Loucy (cell line): ENCODE data around the gene MFAP1.
A peak's percentile ranks its signal among the peaks of the same experiment; 100 is the strongest.

Source experiments
- H2AFZ ChIP-seq: fragments of 200-600 bp; sonication (generic); 2 replicates; pipeline ENCODE4 v1.6.0; 2016; ENCODE audit warnings: antibody characterized with exemption, mild to moderate bottlenecking, low read length, moderate library complexity
- H3F3A ChIP-seq: fragments of 200-600 bp; 2 replicates; pipeline ENCODE4 v1.6.0; 2016; ENCODE audit warnings: antibody characterized with exemption, low read depth, mild to moderate bottlenecking
- H3K27me3 ChIP-seq: fragments of 200-600 bp; sonication (generic); 2 replicates; pipeline ENCODE4 v1.6.1; 2014; ENCODE audit warnings: low read length, mild to moderate bottlenecking; ENCODE audit not compliant: insufficient read depth, poor library complexity, severe bottlenecking
- H3K36me3 ChIP-seq: fragments of 200-600 bp; sonication (generic); 2 replicates; pipeline ENCODE4 v1.6.1; 2016; ENCODE audit warnings: low read length; ENCODE audit not compliant: insufficient read depth
- H3K4me1 ChIP-seq: fragments of 200-600 bp; sonication (generic); 2 replicates; pipeline ENCODE4 v1.5.1; 2014; ENCODE audit warnings: low read length, mild to moderate bottlenecking; ENCODE audit not compliant: insufficient read depth, poor library complexity, severe bottlenecking
- H3K4me2 ChIP-seq: fragments of 200-600 bp; sonication (generic); 2 replicates; pipeline ENCODE4 v1.6.0; 2014; ENCODE audit warnings: antibody characterized with exemption, low read length, low read depth, mild to moderate bottlenecking; ENCODE audit not compliant: poor library complexity, severe bottlenecking
- H3K4me3 ChIP-seq: fragments of 200-600 bp; sonication (generic); 2 replicates; pipeline ENCODE4 v1.5.1; 2014; ENCODE audit warnings: low read length, mild to moderate bottlenecking, mixed read lengths; ENCODE audit not compliant: poor library complexity, severe bottlenecking
- H3K79me2 ChIP-seq: fragments of 200-600 bp; sonication (generic); 2 replicates; pipeline ENCODE4 v1.6.1; 2014; ENCODE audit warnings: low read length; ENCODE audit not compliant: insufficient read depth
- H3K9ac ChIP-seq: fragments of 200-600 bp; sonication (generic); 2 replicates; pipeline ENCODE4 v1.6.0; 2014; ENCODE audit warnings: mild to moderate bottlenecking, low read depth, low read length, moderate library complexity; ENCODE audit not compliant: poor library complexity, severe bottlenecking
- H3K9me2 ChIP-seq: fragments of 200-600 bp; sonication (generic); replicated peaks from 2 replicates; pipeline ENCODE4 v1.6.1; 2016; ENCODE audit warnings: low read depth, low read length, mixed read lengths
- H3K9me3 ChIP-seq: fragments of 200-600 bp; sonication (generic); 2 replicates; pipeline ENCODE4 v1.6.1; 2014; ENCODE audit warnings: mild to moderate bottlenecking, antibody characterized with exemption, low read length, low read depth; ENCODE audit not compliant: insufficient read depth
- H4K20me1 ChIP-seq: fragments of 200-600 bp; sonication (generic); 2 replicates; pipeline ENCODE4 v1.6.0; 2014; ENCODE audit warnings: antibody characterized with exemption, low read length, mild to moderate bottlenecking; ENCODE audit not compliant: insufficient read depth, poor library complexity, severe bottlenecking
- CTCF ChIP-seq: fragments of 200-600 bp; sonication (generic); conservative IDR thresholded peaks from 2 replicates; pipeline ENCODE4 v1.5.1; 2014; ENCODE audit warnings: mild to moderate bottlenecking, antibody characterized with exemption, low read length
- EZH2phosphoT487 ChIP-seq: fragments of 200-600 bp; IDR thresholded peaks from 2 replicates; pipeline ENCODE4 v1.6.1; 2018; ENCODE audit warnings: antibody characterized with exemption, mild to moderate bottlenecking, moderate library complexity, borderline replicate concordance

Gene MFAP1

GRCh38 chr15:43794269-43795037 lies 30.0 kb downstream of the MFAP1 start:
- Histone ChIP-seq H3K4me3 (peak overlapping the region; percentile 88), H3K9me3 (no peaks in the 10 kb centered on the region), H3K4me2 (peak overlapping the region; percentile 97), H3K9ac (peak overlapping the region; percentile 98), H3K4me1 (peaks cover 42% of the 10 kb centered on the region), H2AFZ (no peak overlapping the region), H3F3A (peaks cover 5% of the 10 kb centered on the region; the same call in 1 of the 2 replicates), H3K36me3 (peaks cover 26% of the 10 kb centered on the region; the same call in 1 of the 2 replicates), H4K20me1 (peaks cover 46% of the 10 kb centered on the region), H3K27me3 (peaks cover 6% of the 10 kb centered on the region), H3K79me2 (peaks cover 44% of the 10 kb centered on the region), H3K9me2 (no peaks in the 10 kb centered on the region)
- no peak for TF ChIP-seq EZH2phosphoT487
- TF ChIP-seq CTCF: no peak

- H3F3A ChIP-seq: 0 out of 2 replicates have a peak, but pooled peaks cover 2% of the 10 kb centered on the region
- TF ChIP-seq CTCF (no peak), EZH2phosphoT487 (no peak)
- peaks cover 38% of the 10 kb centered on the region for H3K4me1 ChIP-seq
- peaks cover 44% of the 10 kb centered on the region for H3K79me2 ChIP-seq
- H3K4me2 ChIP-seq: peak overlapping the region; percentile 97
- no peak overlapping the region for H2AFZ ChIP-seq
- H3K9ac ChIP-seq: peak overlapping the region; percentile 98
- no peaks in the 10 kb centered on the region for H3K9me3 ChIP-seq
- H3K27me3 ChIP-seq: peaks cover 6% of the 10 kb centered on the region
- peak overlapping the region; percentile 88 for H3K4me3 ChIP-seq
- H3K9me2 ChIP-seq: no peaks in the 10 kb centered on the region
- H3K36me3 ChIP-seq: peaks cover 24% of the 10 kb centered on the region; the same call in 1 of the 2 replicates
- peaks cover 46% of the 10 kb centered on the region for H4K20me1 ChIP-seq
These were observed 30.8 kb downstream of the MFAP1 start for GRCh38 chr15:43793647-43794046.

- Histone ChIP-seq H3K4me2 (peak overlapping the region; percentile 97), H3K9me3 (no peaks in the 10 kb centered on the region), H3K27me3 (peaks cover 6% of the 10 kb centered on the region), H3K36me3 (peaks cover 24% of the 10 kb centered on the region; the same call in 1 of the 2 replicates), H3K79me2 (peaks cover 44% of the 10 kb centered on the region), H3K4me3 (peak overlapping the region; percentile 88), H4K20me1 (peaks cover 46% of the 10 kb centered on the region), H3K9me2 (no peaks in the 10 kb centered on the region), H3K4me1 (peaks cover 38% of the 10 kb centered on the region), H3F3A (0 out of 2 replicates have a peak, but pooled peaks cover 2% of the 10 kb centered on the region), H2AFZ (no peak overlapping the region; the same call in 1 of the 2 replicates), H3K9ac (peak overlapping the region; percentile 98)
- no peak for TF ChIP-seq EZH2phosphoT487
- no peak for TF ChIP-seq CTCF
These were observed 31.6 kb downstream of the MFAP1 start for GRCh38 chr15:43792761-43793476.
